Measurements from ENCODE around the gene CXCL8.
"Not testable (repeated sequence)": the region's sequence is repeated elsewhere in the genome, so short reads cannot be mapped to it uniquely, and the experiment has no call there.

CXCL8 gene

GRCh38 chr4:73740353-73740778 lies at the start of gene CXCL8:
CXCL8 (plus strand) TSS chr4:73740569; CDS start chr4:73740659, 90 bp downstream.
- no peak within 1 kb of the TSS for H3K4me3 ChIP-seq (replicated peaks; ENCODE audit: low read depth, low read length)
- no peak for TF ChIP-seq CTCF (IDR thresholded peaks at IDR 0.05; ENCODE audit: low read depth, low read length, missing control alignments)
- DNase-seq (ENCODE audit: extremely low read depth, low read depth), result peak; percentile 88

GRCh38 chr4:73691201-73691600 lies 49.2 kb upstream of the CXCL8 start:
- not testable (repeated sequence) for DNase-seq (ENCODE audit: extremely low read depth, low read depth); H3K4me3 ChIP-seq (replicated peaks; ENCODE audit: low read depth, low read length)

- H3K4me3 ChIP-seq (replicated peaks; ENCODE audit: low read depth, low read length), result no peak overlapping the region
- no peak for TF ChIP-seq CTCF (IDR thresholded peaks at IDR 0.05; ENCODE audit: low read depth, low read length, missing control alignments)
- no peak for DNase-seq (ENCODE audit: extremely low read depth, low read depth)
Observed at GRCh38 chr4:73691759-73692158, 48.6 kb upstream of the CXCL8 start.

GRCh38 chr4:73692254-73692653 lies 48.1 kb upstream of the CXCL8 start:
- no peak overlapping the region for H3K4me3 ChIP-seq (replicated peaks; ENCODE audit: low read depth, low read length)
- TF ChIP-seq CTCF (IDR thresholded peaks at IDR 0.05; ENCODE audit: low read depth, low read length, missing control alignments), result no peak
- no peak for DNase-seq (ENCODE audit: extremely low read depth, low read depth)

GRCh38 chr4:73692701-73693100 lies 47.7 kb upstream of the CXCL8 start:
- DNase-seq (ENCODE audit: extremely low read depth, low read depth), result no peak
- no peak overlapping the region for H3K4me3 ChIP-seq (replicated peaks; ENCODE audit: low read depth, low read length)
- TF ChIP-seq CTCF (IDR thresholded peaks at IDR 0.05; ENCODE audit: low read depth, low read length, missing control alignments), result no peak

GRCh38 chr4:73693811-73694210 lies 46.6 kb upstream of the CXCL8 start:
- no peak for DNase-seq (ENCODE audit: extremely low read depth, low read depth)
- TF ChIP-seq CTCF (IDR thresholded peaks at IDR 0.05; ENCODE audit: low read depth, low read length, missing control alignments), result no peak
- no peak overlapping the region for H3K4me3 ChIP-seq (replicated peaks; ENCODE audit: low read depth, low read length)

- no peak overlapping the region for H3K4me3 ChIP-seq (replicated peaks; ENCODE audit: low read depth, low read length)
- no peak for TF ChIP-seq CTCF (IDR thresholded peaks at IDR 0.05; ENCODE audit: low read depth, low read length, missing control alignments)
- DNase-seq (ENCODE audit: extremely low read depth, low read depth), result no peak
Observed at GRCh38 chr4:73698217-73698616, 42.2 kb upstream of the CXCL8 start.

Data from HFF-Myc (cell line).